SK-N-MC (cell line): ENCODE data around the gene PAX2.

Experiments used
- DNase-seq: peaks from one replicate; pipeline ENCODE4 v3.0.0-alpha.2; 2011; ENCODE audit warnings: low read depth, low spot score
- H3K27ac ChIP-seq: fragments of 200-600 bp; sonication (generic); 2 replicates; pipeline ENCODE4 v1.5.1; 2016; ENCODE audit warnings: mixed run types
- H3K36me3 ChIP-seq: fragments of 200-600 bp; sonication (generic); 2 replicates; pipeline ENCODE4 v1.6.1; 2017; ENCODE audit warnings: antibody characterized with exemption, low read length, mixed read lengths; ENCODE audit not compliant: insufficient read depth
- H3K4me3 ChIP-seq: fragments of 200-600 bp; sonication (generic); 2 replicates; pipeline ENCODE4 v1.5.1; 2016
- H3K9ac ChIP-seq: fragments of 200-600 bp; sonication (generic); 2 replicates; pipeline ENCODE4 v1.8.0; 2017; ENCODE audit warnings: mixed run types, mixed read lengths; ENCODE audit not compliant: insufficient read length
- H3K9me3 ChIP-seq: fragments of 200-600 bp; sonication (generic); 2 replicates; pipeline ENCODE4 v1.6.1; 2017; ENCODE audit warnings: low read depth, mild to moderate bottlenecking, antibody characterized with exemption, low read length, moderate library complexity, mixed read lengths
- EZH2 ChIP-seq: fragments of 200-600 bp; sonication (generic); IDR thresholded peaks from one replicate; pipeline ENCODE4 v1.6.1; 2017; ENCODE audit warnings: antibody characterized with exemption
- FOXP2 ChIP-seq: optimal IDR thresholded peaks from 2 replicates; pipeline ENCODE3; 2011; ENCODE audit warnings: mild to moderate bottlenecking, moderate library complexity; ENCODE audit not compliant: insufficient read depth; ENCODE audit errors: extremely low read length, control extremely low read depth
- POLR2AphosphoS5 ChIP-seq: IDR thresholded peaks from 2 replicates; pipeline ENCODE4 v1.6.1; 2012; ENCODE audit warnings: mild to moderate bottlenecking, low read depth, low read length, borderline replicate concordance

PAX2 gene

GRCh38 chr10:100810835-100811116, 65.4 kb downstream of the PAX2 start:
- TF ChIP-seq EZH2 (no peak), POLR2AphosphoS5 (no peak), FOXP2 (no peak)
- Histone ChIP-seq H3K27ac (no peak overlapping the region), H3K9me3 (no peaks in the 10 kb centered on the region), H3K9ac (no peak overlapping the region), H3K36me3 (no peaks in the 10 kb centered on the region), H3K4me3 (no peak overlapping the region)
- DNase-seq = no peak

DNA sequence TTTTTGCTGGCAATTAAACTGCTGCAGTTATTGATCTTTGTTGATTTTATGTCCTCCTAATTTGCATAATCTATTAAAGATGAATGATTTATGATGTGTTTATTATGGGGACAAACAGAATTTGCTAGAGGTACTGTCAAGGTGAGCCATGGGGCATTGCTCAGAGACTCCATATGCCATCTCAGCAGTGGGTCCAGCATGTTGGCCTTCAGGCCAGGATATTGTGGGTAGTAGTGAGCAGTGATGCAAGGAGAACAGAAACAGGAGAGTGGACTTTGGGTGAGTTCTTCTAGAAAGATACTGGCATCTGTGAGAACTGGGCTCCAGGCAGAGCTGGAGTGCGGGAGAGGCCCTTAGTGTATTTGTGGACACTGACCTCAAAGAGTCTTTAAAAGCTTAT, 65.9 kb downstream of the PAX2 start:
- no peak overlapping the region for H3K4me3 ChIP-seq
- no peak overlapping the region for H3K9ac ChIP-seq
- no peaks in the 10 kb centered on the region for H3K9me3 ChIP-seq
- TF ChIP-seq FOXP2 (no peak), POLR2AphosphoS5 (no peak), EZH2 (no peak)
- no peak for DNase-seq
- no peaks in the 10 kb centered on the region for H3K36me3 ChIP-seq
- H3K27ac ChIP-seq = no peak overlapping the region

- no peaks in the 10 kb centered on the region for H3K36me3 ChIP-seq
- no peak overlapping the region for H3K9ac ChIP-seq
- TF ChIP-seq EZH2 (no peak), POLR2AphosphoS5 (no peak), FOXP2 (no peak)
- H3K4me3 ChIP-seq = no peak overlapping the region
- H3K9me3 ChIP-seq = no peaks in the 10 kb centered on the region
- no peak for DNase-seq
- no peak overlapping the region for H3K27ac ChIP-seq
These were observed 66.7 kb downstream of the PAX2 start for GRCh38 chr10:100811752-100812750.

- no peaks in the 10 kb centered on the region for H3K36me3 ChIP-seq
- no peak for DNase-seq
- TF ChIP-seq EZH2 (no peak), FOXP2 (no peak), POLR2AphosphoS5 (no peak)
- no peaks in the 10 kb centered on the region for H3K9me3 ChIP-seq
- no peak overlapping the region for H3K27ac ChIP-seq
- no peak overlapping the region for H3K4me3 ChIP-seq
- H3K9ac ChIP-seq = no peak overlapping the region
These were observed 67.6 kb downstream of the PAX2 start for GRCh38 chr10:100812978-100813377.

DNA sequence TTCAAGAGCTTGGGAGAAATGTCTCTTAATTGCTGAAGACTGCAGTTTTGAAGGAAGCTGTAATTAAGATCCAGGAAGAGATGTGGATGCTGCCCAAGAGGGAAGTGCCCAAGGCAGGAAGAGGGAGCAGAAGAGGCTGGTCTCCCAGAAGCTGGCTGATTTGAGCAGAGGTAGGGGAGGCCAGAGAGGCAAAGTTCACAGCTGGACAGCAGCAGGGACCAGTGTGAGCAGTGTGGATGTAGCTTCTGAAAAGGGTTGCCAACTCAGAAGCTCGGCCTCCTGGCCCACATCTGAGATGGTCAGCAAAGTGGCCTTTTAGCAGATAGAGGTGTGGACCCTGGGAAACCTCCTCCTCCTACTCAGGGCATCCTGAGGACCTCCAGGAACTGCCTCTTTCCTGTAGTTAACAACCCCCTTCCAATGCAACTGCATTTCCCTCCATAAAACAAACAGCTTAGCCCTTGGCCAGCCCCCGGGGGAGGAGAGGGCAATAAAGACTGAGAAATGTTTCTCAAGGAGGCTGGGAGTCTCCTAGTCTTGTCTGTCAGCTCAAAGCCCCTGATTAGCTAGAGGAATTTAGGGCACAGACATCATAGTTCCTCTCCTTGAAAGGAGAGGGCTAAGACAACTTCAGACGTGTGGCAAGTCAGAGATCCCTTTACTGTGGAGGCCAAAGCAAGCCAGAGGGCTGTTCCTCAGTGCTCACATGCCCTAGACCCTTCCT, 69.5 kb downstream of the PAX2 start:
- no peak overlapping the region for H3K27ac ChIP-seq
- no peak overlapping the region for H3K4me3 ChIP-seq
- no peak for DNase-seq
- TF ChIP-seq POLR2AphosphoS5 = no peak
- TF ChIP-seq FOXP2 = no peak
- no peak for TF ChIP-seq EZH2
- H3K9me3 ChIP-seq = no peaks in the 10 kb centered on the region
- H3K9ac ChIP-seq = no peak overlapping the region
- H3K36me3 ChIP-seq = no peaks in the 10 kb centered on the region

DNA sequence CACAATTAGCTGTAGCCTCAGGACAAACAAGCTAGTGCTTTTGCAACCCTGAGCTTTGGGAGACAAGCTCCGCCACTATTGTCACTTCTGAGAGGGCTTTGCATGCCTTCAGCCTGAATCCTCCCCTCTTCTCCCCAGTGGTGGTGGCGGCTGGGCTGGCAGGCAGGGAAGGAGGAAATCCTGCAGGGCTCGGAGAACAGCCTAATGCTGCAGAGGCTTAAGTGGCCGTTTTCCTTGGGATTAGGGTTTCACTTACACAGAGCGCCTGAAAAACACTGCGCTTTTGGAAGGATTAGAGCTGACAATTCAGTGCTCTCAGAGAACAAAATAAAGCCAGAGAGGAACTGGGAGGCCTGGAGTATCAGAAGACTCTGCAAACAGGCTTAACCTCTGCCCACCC, 71.3 kb downstream of the PAX2 start:
- Histone ChIP-seq H3K4me3 (no peak overlapping the region), H3K36me3 (no peaks in the 10 kb centered on the region), H3K9me3 (no peaks in the 10 kb centered on the region), H3K27ac (no peak overlapping the region), H3K9ac (no peak overlapping the region)
- TF ChIP-seq POLR2AphosphoS5 = no peak
- no peak for TF ChIP-seq FOXP2
- no peak for TF ChIP-seq EZH2
- DNase-seq = no peak

- Histone ChIP-seq H3K9ac (no peak overlapping the region), H3K36me3 (no peaks in the 10 kb centered on the region), H3K9me3 (no peaks in the 10 kb centered on the region), H3K27ac (no peak overlapping the region), H3K4me3 (no peak overlapping the region)
- no peak for TF ChIP-seq EZH2
- no peak for TF ChIP-seq POLR2AphosphoS5
- no peak for DNase-seq
These were observed 72.0 kb downstream of the PAX2 start for GRCh38 chr10:100817268-100817839.

- DNase-seq = no peak
- Histone ChIP-seq H3K36me3 (no peaks in the 10 kb centered on the region), H3K9ac (no peak overlapping the region), H3K27ac (no peak overlapping the region), H3K4me3 (no peak overlapping the region), H3K9me3 (no peaks in the 10 kb centered on the region)
- no peak for TF ChIP-seq EZH2
These were observed 74.0 kb downstream of the PAX2 start for GRCh38 chr10:100819424-100819823.

DNA sequence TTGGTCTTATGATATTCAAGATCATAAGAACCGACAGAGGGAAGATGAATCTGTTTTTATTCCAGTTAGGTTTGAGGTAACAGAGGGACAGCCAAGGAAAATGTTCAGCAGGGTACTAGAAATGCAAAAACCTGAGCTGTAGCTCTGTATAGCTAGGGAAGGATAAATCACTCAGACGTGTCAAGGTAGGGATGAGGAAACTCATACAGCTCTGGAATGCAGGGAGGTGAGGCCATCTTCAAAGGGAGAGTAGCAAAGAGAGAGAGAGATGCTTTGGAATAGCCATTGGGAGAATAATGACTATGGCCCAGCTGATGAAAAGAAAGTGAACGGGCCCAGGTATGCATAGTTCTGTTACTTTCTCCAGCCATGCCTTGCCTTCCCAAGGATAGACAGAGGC, 77.8 kb downstream of the PAX2 start:
- Histone ChIP-seq H3K36me3 (no peaks in the 10 kb centered on the region), H3K27ac (no peak overlapping the region), H3K4me3 (no peak overlapping the region), H3K9me3 (no peaks in the 10 kb centered on the region), H3K9ac (no peak overlapping the region)
- TF ChIP-seq POLR2AphosphoS5 (no peak), FOXP2 (no peak), EZH2 (no peak)
- DNase-seq = no peak
